SK-N-MC (cell line): Measurements from ENCODE around the gene BAIAP2L1.

Source experiments
- DNase-seq: peaks from one replicate; pipeline ENCODE4 v3.0.0-alpha.2; 2011; ENCODE audit warnings: low read depth, low spot score
- H3K27ac ChIP-seq: fragments of 200-600 bp; sonication (generic); 2 replicates; pipeline ENCODE4 v1.5.1; 2016; ENCODE audit warnings: mixed run types
- H3K36me3 ChIP-seq: fragments of 200-600 bp; sonication (generic); 2 replicates; pipeline ENCODE4 v1.6.1; 2017; ENCODE audit warnings: antibody characterized with exemption, low read length, mixed read lengths; ENCODE audit not compliant: insufficient read depth
- H3K4me3 ChIP-seq: fragments of 200-600 bp; sonication (generic); 2 replicates; pipeline ENCODE4 v1.5.1; 2016
- H3K9ac ChIP-seq: fragments of 200-600 bp; sonication (generic); 2 replicates; pipeline ENCODE4 v1.8.0; 2017; ENCODE audit warnings: mixed run types, mixed read lengths; ENCODE audit not compliant: insufficient read length
- H3K9me3 ChIP-seq: fragments of 200-600 bp; sonication (generic); 2 replicates; pipeline ENCODE4 v1.6.1; 2017; ENCODE audit warnings: low read depth, mild to moderate bottlenecking, antibody characterized with exemption, low read length, moderate library complexity, mixed read lengths
- EZH2 ChIP-seq: fragments of 200-600 bp; sonication (generic); IDR thresholded peaks from one replicate; pipeline ENCODE4 v1.6.1; 2017; ENCODE audit warnings: antibody characterized with exemption
- FOXP2 ChIP-seq: optimal IDR thresholded peaks from 2 replicates; pipeline ENCODE3; 2011; ENCODE audit warnings: mild to moderate bottlenecking, moderate library complexity; ENCODE audit not compliant: insufficient read depth; ENCODE audit errors: extremely low read length, control extremely low read depth
- POLR2AphosphoS5 ChIP-seq: IDR thresholded peaks from 2 replicates; pipeline ENCODE4 v1.6.1; 2012; ENCODE audit warnings: mild to moderate bottlenecking, low read depth, low read length, borderline replicate concordance

The BAIAP2L1 gene

DNA sequence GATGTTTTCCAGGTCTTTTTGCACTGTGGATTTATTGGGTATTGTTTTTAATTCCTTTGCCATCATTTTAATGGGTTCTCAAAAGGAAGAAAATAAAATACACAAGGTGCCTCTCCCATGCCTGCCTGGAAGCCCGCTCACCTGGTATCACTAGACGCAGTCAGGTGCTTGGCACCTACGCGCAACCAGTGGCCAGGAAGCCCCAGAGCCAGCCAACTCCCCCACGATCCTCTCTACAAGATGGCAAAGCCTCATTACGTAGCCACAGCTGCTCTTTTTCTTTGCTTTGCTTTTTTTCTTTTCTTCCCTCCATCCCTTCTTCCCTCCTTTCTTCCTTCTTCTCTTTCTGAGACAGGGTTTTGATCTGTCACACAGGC lies 34.3 kb downstream of the BAIAP2L1 start:
- DNase-seq, result no peak
- no peak overlapping the region for H3K4me3 ChIP-seq
- H3K9me3 ChIP-seq, result no peaks in the 10 kb centered on the region
- H3K9ac ChIP-seq, result no peak overlapping the region
- TF ChIP-seq FOXP2 (no peak), EZH2 (no peak), POLR2AphosphoS5 (no peak)
- H3K36me3 ChIP-seq, result no peaks in the 10 kb centered on the region
- no peak overlapping the region for H3K27ac ChIP-seq

GRCh38 chr7:98365863-98366561 lies 34.9 kb downstream of the BAIAP2L1 start:
- H3K4me3 ChIP-seq, result no peak overlapping the region
- no peaks in the 10 kb centered on the region for H3K36me3 ChIP-seq
- H3K9ac ChIP-seq, result no peak overlapping the region
- H3K27ac ChIP-seq, result no peak overlapping the region
- H3K9me3 ChIP-seq, result no peaks in the 10 kb centered on the region
- no peak for DNase-seq
- TF ChIP-seq POLR2AphosphoS5, result no peak
- no peak for TF ChIP-seq FOXP2
- TF ChIP-seq EZH2, result no peak

GRCh38 chr7:98364220-98364619 lies 36.7 kb downstream of the BAIAP2L1 start:
- TF ChIP-seq FOXP2, result no peak
- TF ChIP-seq EZH2, result no peak
- no peak for TF ChIP-seq POLR2AphosphoS5
- no peaks in the 10 kb centered on the region for H3K36me3 ChIP-seq
- no peak overlapping the region for H3K27ac ChIP-seq
- no peaks in the 10 kb centered on the region for H3K9me3 ChIP-seq
- no peak overlapping the region for H3K9ac ChIP-seq
- no peak for DNase-seq
- no peak overlapping the region for H3K4me3 ChIP-seq

GRCh38 chr7:98362517-98362916 lies 38.4 kb downstream of the BAIAP2L1 start:
- Histone ChIP-seq H3K9me3 (no peaks in the 10 kb centered on the region), H3K9ac (no peak overlapping the region), H3K4me3 (no peak overlapping the region), H3K36me3 (no peaks in the 10 kb centered on the region), H3K27ac (no peak overlapping the region)
- DNase-seq, result no peak
- TF ChIP-seq FOXP2 (no peak), POLR2AphosphoS5 (no peak), EZH2 (no peak)

DNA sequence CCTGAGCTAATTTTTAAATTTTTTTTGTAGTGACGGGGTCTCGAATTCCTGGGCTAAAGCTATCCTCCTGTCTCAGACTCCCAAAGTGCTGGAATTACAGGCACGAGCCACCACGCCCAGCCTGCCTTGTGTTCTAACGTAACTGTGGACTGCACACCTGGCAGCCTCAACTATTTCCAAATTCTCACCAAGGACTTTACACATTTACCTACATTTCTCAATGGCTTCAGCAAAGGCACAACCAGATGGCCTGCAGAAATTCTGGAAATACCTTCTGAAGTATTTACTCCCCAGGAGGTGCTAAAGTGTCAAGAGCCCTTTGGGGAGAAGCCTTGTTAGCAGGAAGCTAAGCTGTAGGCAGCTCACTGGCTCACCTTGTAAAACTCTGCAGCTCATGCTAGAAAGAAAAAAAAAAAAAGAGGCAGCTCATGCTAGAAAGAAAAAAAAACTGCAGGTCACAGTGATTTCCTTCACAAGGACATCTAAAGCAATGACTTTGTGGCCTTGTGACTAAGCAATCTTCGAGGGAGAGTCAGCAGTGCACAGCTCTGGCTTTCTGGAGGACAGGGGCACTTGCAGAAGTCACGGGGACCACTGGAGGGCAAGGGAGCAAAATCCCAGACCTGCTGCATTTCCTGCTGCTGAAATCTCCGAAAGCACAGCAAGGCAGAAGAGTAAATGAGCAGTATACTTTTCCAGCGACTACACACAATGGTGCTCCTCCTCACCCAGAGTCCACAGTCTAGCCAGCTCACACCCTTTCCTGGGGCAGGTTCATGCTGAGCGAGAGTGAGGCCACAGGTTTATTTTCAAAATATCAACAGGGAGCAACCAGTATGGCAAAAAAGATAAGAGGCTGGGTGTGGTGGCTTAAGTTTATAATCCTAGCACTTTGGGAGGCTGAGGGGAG lies 40.4 kb downstream of the BAIAP2L1 start:
- Histone ChIP-seq H3K4me3 (no peak overlapping the region), H3K27ac (no peak overlapping the region), H3K9me3 (no peaks in the 10 kb centered on the region), H3K9ac (no peak overlapping the region), H3K36me3 (no peaks in the 10 kb centered on the region)
- DNase-seq, result no peak
- no peak for TF ChIP-seq FOXP2
- no peak for TF ChIP-seq POLR2AphosphoS5
- TF ChIP-seq EZH2, result no peak

- Histone ChIP-seq H3K4me3 (no peak overlapping the region), H3K36me3 (no peaks in the 10 kb centered on the region), H3K9me3 (no peaks in the 10 kb centered on the region), H3K9ac (no peak overlapping the region), H3K27ac (no peak overlapping the region)
- no peak for DNase-seq
- TF ChIP-seq POLR2AphosphoS5 (no peak), FOXP2 (no peak), EZH2 (no peak)
Observed at GRCh38 chr7:98359395-98359794, 41.5 kb downstream of the BAIAP2L1 start.

DNA sequence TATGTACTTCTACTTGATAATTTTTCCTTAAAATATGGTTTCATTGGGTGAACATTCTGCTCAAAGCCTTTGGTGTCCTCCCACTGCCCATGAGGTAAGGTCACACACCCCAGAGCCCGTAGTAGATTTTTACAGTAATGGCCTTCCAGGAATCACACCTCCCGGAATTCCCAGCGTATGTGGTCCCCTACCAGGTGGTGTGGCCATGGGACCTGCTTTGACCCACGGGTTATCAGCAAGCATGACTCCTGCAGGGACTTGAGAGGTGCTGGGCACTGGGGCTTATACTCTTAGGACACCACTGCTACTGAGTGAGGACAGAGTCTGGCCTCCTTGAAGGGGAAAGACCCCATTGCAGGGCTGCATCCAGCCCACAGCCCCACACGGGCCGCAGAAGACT lies 42.2 kb downstream of the BAIAP2L1 start:
- TF ChIP-seq POLR2AphosphoS5 (no peak), FOXP2 (no peak), EZH2 (no peak)
- DNase-seq, result no peak
- no peaks in the 10 kb centered on the region for H3K9me3 ChIP-seq
- no peak overlapping the region for H3K27ac ChIP-seq
- H3K36me3 ChIP-seq, result no peaks in the 10 kb centered on the region
- no peak overlapping the region for H3K4me3 ChIP-seq
- no peak overlapping the region for H3K9ac ChIP-seq

DNA sequence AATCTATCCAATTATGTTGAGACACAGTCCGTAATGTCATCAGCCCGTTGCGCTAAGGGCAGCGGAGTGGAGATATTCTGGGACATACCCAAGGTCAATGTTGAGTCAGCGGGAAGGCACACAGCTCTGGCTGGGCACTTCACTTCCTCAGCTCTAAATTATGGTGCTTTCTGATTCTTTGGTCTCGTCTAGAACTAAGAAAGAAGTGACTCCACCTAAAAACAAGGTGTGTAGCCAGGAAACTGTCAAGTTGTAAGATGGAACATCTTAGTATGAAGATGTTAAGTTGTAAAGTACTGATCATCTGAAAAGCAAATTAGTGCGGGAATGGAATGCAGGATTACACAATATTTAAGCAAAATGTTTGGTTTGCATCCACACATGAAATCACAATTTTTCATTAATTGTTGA lies 43.1 kb downstream of the BAIAP2L1 start:
- no peak overlapping the region for H3K9ac ChIP-seq
- no peak for DNase-seq
- H3K9me3 ChIP-seq, result no peaks in the 10 kb centered on the region
- TF ChIP-seq EZH2 (no peak), POLR2AphosphoS5 (no peak), FOXP2 (no peak)
- H3K27ac ChIP-seq, result no peak overlapping the region
- H3K4me3 ChIP-seq, result no peak overlapping the region
- H3K36me3 ChIP-seq, result no peaks in the 10 kb centered on the region

- no peak overlapping the region for H3K9ac ChIP-seq
- TF ChIP-seq POLR2AphosphoS5 (no peak), FOXP2 (no peak), EZH2 (no peak)
- no peaks in the 10 kb centered on the region for H3K9me3 ChIP-seq
- H3K27ac ChIP-seq, result no peak overlapping the region
- no peak for DNase-seq
- no peaks in the 10 kb centered on the region for H3K36me3 ChIP-seq
- H3K4me3 ChIP-seq, result no peak overlapping the region
Observed at GRCh38 chr7:98355250-98355538, 45.7 kb downstream of the BAIAP2L1 start.
